ENCODE data around the gene LRBA.

Gene LRBA

GRCh38 chr4:150395872-150396271 lies 619.2 kb downstream of the LRBA start:
- Histone ChIP-seq H3K9me3 (replicated peaks; ENCODE audit: insufficient read depth, low read length) (no peaks in the 10 kb centered on the region), H2AFZ (ENCODE audit: low read length) (no peak overlapping the region), H3K9me2 (replicated peaks; ENCODE audit: insufficient read depth, low read length) (no peaks in the 10 kb centered on the region), H3K4me3 (ENCODE audit: low read length) (no peak overlapping the region), H3K4me2 (ENCODE audit: low read depth, low read length) (no peak overlapping the region), H3K4me1 (ENCODE audit: low read length) (no peaks in the 10 kb centered on the region), H3K36me3 (replicated peaks; ENCODE audit: insufficient read depth, low read length) (no peaks in the 10 kb centered on the region), H3K9ac (ENCODE audit: low read length) (no peak overlapping the region), H3K79me2 (ENCODE audit: low read length) (no peaks in the 10 kb centered on the region), H3K27me3 (replicated peaks; ENCODE audit: insufficient read depth, low read length) (no peaks in the 10 kb centered on the region), H3F3A (ENCODE audit: insufficient read depth, low read length) (no peaks in the 10 kb centered on the region), H4K20me1 (ENCODE audit: insufficient read depth, low read length) (no peaks in the 10 kb centered on the region), H3K27ac (ENCODE audit: low read length) (no peak overlapping the region)
- DNase-seq, result no peak
- TF ChIP-seq, protein P1, sequence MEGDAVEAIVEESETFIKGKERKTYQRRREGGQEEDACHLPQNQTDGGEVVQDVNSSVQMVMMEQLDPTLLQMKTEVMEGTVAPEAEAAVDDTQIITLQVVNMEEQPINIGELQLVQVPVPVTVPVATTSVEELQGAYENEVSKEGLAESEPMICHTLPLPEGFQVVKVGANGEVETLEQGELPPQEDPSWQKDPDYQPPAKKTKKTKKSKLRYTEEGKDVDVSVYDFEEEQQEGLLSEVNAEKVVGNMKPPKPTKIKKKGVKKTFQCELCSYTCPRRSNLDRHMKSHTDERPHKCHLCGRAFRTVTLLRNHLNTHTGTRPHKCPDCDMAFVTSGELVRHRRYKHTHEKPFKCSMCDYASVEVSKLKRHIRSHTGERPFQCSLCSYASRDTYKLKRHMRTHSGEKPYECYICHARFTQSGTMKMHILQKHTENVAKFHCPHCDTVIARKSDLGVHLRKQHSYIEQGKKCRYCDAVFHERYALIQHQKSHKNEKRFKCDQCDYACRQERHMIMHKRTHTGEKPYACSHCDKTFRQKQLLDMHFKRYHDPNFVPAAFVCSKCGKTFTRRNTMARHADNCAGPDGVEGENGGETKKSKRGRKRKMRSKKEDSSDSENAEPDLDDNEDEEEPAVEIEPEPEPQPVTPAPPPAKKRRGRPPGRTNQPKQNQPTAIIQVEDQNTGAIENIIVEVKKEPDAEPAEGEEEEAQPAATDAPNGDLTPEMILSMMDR (IDR thresholded peaks at IDR 0.05; ENCODE audit: low read length), result no peak
- TF ChIP-seq EZH2 (optimal IDR thresholded peaks at IDR 0.05; ENCODE audit: low read depth, low read length) (no peak), EZH2phosphoT487 (IDR thresholded peaks at IDR 0.05; ENCODE audit: low read length) (no peak)

GRCh38 chr4:150394046-150394445 lies 621.0 kb downstream of the LRBA start:
- H3K9me3 ChIP-seq (replicated peaks; ENCODE audit: insufficient read depth, low read length), result no peaks in the 10 kb centered on the region
- no peaks in the 10 kb centered on the region for H3K4me1 ChIP-seq (ENCODE audit: low read length)
- no peaks in the 10 kb centered on the region for H3K27me3 ChIP-seq (replicated peaks; ENCODE audit: insufficient read depth, low read length)
- no peak overlapping the region for H3K9ac ChIP-seq (ENCODE audit: low read length)
- no peak overlapping the region for H3K4me3 ChIP-seq (ENCODE audit: low read length)
- DNase-seq, result no peak
- TF ChIP-seq, protein P1 (IDR thresholded peaks at IDR 0.05; ENCODE audit: low read length), result no peak
- TF ChIP-seq EZH2 (optimal IDR thresholded peaks at IDR 0.05; ENCODE audit: low read depth, low read length) (no peak), EZH2phosphoT487 (IDR thresholded peaks at IDR 0.05; ENCODE audit: low read length) (no peak)
- no peak overlapping the region for H3K27ac ChIP-seq (ENCODE audit: low read length)
- H3K4me2 ChIP-seq (ENCODE audit: low read depth, low read length), result no peak overlapping the region
- no peaks in the 10 kb centered on the region for H3K36me3 ChIP-seq (replicated peaks; ENCODE audit: insufficient read depth, low read length)
- no peaks in the 10 kb centered on the region for H3K79me2 ChIP-seq (ENCODE audit: low read length)
- no peaks in the 10 kb centered on the region for H3K9me2 ChIP-seq (replicated peaks; ENCODE audit: insufficient read depth, low read length)
- H2AFZ ChIP-seq (ENCODE audit: low read length), result no peak overlapping the region
- no peaks in the 10 kb centered on the region for H4K20me1 ChIP-seq (ENCODE audit: insufficient read depth, low read length)
- H3F3A ChIP-seq (ENCODE audit: insufficient read depth, low read length), result no peaks in the 10 kb centered on the region

GRCh38 chr4:150391052-150391451 lies 624.0 kb downstream of the LRBA start:
- DNase-seq, result no peak
- no peak overlapping the region for H3K4me2 ChIP-seq (ENCODE audit: low read depth, low read length)
- H3K9me3 ChIP-seq (replicated peaks; ENCODE audit: insufficient read depth, low read length), result no peaks in the 10 kb centered on the region
- TF ChIP-seq, protein P1 (IDR thresholded peaks at IDR 0.05; ENCODE audit: low read length), result no peak
- TF ChIP-seq EZH2phosphoT487 (IDR thresholded peaks at IDR 0.05; ENCODE audit: low read length), result no peak
- no peak for TF ChIP-seq EZH2 (optimal IDR thresholded peaks at IDR 0.05; ENCODE audit: low read depth, low read length)
- no peaks in the 10 kb centered on the region for H3F3A ChIP-seq (ENCODE audit: insufficient read depth, low read length)
- no peaks in the 10 kb centered on the region for H3K36me3 ChIP-seq (replicated peaks; ENCODE audit: insufficient read depth, low read length)
- no peak overlapping the region for H3K9ac ChIP-seq (ENCODE audit: low read length)
- H3K4me1 ChIP-seq (ENCODE audit: low read length), result no peaks in the 10 kb centered on the region
- H3K27ac ChIP-seq (ENCODE audit: low read length), result no peak overlapping the region
- H3K27me3 ChIP-seq (replicated peaks; ENCODE audit: insufficient read depth, low read length), result no peaks in the 10 kb centered on the region
- H3K79me2 ChIP-seq (ENCODE audit: low read length), result no peaks in the 10 kb centered on the region
- no peaks in the 10 kb centered on the region for H4K20me1 ChIP-seq (ENCODE audit: insufficient read depth, low read length)
- H3K4me3 ChIP-seq (ENCODE audit: low read length), result no peak overlapping the region
- no peak overlapping the region for H2AFZ ChIP-seq (ENCODE audit: low read length)
- no peaks in the 10 kb centered on the region for H3K9me2 ChIP-seq (replicated peaks; ENCODE audit: insufficient read depth, low read length)

All from MM.1S (cell line).